D721Med (cell line): Measurements from ENCODE around the gene R3HCC1L.

Experiments
- DNase-seq: peaks from one replicate; pipeline ENCODE4 v3.0.0; 2011; ENCODE audit warnings: low spot score; ENCODE audit not compliant: insufficient read length
- FAIRE-seq: peaks from 2 replicates; lab custom pipeline; 2011; peaks lifted over from hg19 to GRCh38; lab: Jason Lieb, UNC
- TF ChIP-seq, protein P1 (sequence below): IDR thresholded peaks from 2 replicates; pipeline ENCODE4 v1.5.1; 2012; ENCODE audit warnings: mild to moderate bottlenecking, control low read depth; ENCODE audit not compliant: insufficient read depth; ENCODE audit errors: missing control alignments

R3HCC1L gene

DNA sequence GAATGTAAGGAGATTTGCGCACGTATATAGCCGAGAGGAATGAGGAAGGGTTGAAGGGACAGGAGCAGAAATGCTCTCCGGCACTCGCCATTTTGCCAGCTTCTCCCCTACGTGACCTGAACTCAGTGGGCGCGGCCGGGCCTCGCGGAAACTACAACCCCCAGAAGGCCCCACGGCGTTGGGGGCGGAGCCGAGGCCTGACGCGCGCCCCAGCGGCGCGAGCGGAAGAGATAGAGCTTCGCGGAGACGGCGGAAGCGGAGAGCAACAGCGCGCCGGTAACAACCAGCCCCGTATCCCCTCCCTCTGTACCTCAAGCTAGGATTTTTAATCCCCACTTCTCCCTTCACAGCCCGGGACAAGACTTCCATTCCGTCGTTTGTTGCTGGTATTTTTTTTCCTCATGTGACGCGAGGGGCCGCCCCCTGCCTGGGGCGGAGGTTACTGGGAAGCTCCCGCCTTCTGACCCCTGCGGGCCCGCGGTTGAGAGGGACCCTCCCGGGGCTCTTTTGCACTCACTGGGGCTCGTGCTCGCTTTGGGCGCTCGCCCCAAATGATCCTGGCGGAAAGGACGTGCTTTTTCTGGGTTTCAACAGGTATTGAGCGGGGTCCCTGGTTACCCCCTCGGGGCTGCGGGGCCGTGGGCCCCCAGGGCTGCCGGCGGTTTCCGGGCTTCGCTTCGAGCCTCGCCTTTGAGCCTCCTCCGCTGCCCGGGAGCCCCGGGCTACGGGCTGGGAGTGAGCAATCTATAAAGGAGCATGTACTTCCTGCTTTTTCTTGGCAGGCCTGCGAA lies at the start of gene R3HCC1L:
TSS of gene R3HCC1L (plus strand) at position 227 of the 791 bp plus-strand sequence. CDS start 73,458 bp downstream, outside the sequence.
- DNase-seq, result peak; percentile 35
- no peak for FAIRE-seq
- TF ChIP-seq, protein P1, sequence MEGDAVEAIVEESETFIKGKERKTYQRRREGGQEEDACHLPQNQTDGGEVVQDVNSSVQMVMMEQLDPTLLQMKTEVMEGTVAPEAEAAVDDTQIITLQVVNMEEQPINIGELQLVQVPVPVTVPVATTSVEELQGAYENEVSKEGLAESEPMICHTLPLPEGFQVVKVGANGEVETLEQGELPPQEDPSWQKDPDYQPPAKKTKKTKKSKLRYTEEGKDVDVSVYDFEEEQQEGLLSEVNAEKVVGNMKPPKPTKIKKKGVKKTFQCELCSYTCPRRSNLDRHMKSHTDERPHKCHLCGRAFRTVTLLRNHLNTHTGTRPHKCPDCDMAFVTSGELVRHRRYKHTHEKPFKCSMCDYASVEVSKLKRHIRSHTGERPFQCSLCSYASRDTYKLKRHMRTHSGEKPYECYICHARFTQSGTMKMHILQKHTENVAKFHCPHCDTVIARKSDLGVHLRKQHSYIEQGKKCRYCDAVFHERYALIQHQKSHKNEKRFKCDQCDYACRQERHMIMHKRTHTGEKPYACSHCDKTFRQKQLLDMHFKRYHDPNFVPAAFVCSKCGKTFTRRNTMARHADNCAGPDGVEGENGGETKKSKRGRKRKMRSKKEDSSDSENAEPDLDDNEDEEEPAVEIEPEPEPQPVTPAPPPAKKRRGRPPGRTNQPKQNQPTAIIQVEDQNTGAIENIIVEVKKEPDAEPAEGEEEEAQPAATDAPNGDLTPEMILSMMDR, result no peak

DNA sequence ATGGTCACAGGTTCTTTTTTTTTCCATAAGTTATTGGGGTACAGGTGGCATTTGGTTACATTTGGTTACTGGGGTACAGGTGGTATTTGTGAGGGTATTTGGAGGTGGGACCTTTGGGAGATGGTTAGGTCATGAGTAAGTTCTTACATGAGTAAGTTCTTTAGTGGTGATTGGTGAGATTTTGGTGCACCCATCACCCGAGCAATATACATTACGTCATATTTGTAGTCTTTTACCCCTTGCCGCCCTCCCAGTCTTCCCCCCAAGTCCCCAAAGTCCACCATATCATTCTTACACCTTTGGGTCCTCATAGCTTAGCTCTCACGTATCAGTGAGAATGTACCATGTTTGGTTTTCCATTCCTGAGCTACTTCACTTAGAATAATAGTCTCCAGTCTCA lies 49.2 kb upstream of the R3HCC1L start:
- DNase-seq (no peak), FAIRE-seq (no peak)
- TF ChIP-seq, protein P1, result no peak

DNA sequence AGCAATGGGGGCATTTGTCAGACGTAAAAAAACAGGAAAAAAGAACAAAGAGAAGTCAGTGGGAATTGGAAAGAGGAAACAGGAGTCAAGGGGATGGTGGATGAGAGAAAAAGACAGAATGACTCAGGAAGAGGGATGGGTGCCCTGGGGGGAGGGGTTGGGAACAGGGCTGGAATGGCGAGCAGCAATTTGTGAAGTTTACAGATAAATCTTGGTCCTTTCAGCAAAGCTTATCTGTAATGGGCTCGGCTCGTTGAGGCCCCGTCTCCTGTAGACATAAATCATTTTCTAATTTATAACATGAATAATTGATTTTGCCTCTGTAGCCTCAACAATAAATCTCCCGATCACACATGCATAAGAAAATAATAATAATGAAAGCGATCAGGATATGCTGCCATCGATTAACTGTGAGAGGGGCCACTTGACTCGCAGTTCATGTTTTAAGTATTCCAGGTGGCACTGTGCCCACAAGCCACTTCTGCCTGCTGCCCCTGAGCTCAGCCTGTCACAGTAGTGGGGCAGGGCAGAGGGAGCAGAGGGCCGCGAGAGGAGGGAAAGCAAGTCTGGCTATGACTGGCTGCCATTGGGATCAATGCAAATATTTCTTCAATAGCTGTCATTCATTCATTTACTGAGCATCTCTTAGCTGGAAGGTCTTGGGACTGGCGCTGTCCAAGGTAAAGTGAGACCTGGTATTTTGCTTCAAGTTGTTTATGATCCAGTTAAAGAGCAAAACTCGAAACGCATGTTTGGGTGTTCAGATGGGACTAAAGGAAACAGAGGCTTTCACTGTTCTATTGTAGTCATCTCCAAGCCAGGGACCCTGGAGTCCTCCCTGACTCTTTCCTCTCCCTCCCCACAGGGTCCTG lies 47.4 kb upstream of the R3HCC1L start:
- TF ChIP-seq, protein P1, result no peak
- FAIRE-seq, result no peak
- no peak for DNase-seq

DNA sequence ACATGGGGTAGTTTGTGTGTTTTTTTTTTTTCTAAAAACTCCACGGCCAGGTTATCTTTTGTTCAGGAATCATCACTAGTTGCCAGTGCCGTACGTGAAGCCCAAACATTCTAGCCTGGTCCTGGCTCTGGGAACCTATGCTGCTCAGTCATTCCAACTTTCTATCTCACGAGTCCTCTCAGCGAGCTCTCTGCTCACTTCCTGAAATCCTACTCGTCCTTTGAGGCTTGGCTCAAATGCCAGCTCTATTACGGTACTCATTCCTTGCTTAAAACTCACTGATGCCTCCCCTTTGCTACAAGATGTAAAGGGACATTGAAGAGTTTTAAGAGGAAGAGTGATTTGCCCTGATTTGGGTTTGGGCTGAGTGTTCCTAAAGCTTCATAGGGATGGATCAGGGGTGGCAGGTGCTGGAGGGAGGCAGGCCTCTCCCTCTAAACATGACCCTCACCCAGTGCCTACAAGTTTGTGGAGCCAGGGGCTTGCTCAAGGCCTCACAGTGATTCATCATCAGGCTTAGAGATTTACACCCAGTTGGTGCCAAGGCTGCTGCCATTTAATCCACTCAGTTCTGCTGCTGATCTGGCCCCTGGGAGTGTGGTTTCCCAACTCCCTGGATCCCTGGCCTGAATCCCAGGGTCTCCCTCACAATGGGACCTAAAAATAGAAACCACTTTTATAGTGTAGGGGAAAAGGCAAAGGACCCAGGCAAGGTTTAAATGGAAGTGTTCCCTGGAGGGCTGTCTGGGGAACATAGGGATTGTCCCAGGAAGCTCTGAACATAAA lies 46.1 kb upstream of the R3HCC1L start:
- TF ChIP-seq, protein P1, result no peak
- DNase-seq (no peak), FAIRE-seq (no peak)

DNA sequence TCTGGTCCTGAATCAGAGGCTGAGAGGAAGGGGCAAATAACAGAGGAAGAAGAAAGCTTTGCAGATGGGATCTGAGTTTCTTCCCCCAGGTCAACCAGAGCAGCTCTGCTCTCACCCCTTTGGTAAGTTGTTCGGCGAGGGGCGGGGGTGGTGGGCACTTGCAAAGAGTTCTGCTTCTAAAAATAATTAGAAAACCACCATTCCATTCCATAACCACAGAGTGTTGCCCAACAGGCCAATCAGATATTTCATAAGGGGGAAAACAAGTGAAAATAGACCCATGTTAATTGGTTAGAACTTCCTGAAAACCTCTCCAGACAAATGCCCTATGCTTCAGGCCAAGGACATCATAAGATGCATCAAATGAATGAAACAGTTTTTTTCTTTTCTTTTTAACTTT lies 43.6 kb upstream of the R3HCC1L start:
- DNase-seq, result no peak
- no peak for FAIRE-seq
- TF ChIP-seq, protein P1, result no peak

DNA sequence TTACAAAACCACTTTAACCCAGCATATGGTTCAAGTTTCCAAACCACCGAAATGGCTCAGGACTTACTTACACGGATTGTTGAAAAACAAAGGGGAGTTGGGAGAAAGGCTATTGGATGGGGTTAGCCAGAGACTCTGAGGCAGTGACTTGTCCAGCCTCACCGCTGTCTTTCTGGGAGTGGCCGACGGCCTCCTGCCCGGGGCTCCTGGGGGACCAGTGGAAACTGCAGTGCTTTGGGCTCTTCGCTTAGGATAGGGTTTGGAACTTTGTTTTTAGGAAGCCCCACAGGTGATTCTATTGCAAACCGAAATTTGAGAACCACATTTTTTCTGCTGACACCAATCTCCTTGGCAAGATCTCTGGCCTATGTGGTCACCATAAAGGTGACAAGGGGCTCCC lies 38.1 kb upstream of the R3HCC1L start:
- DNase-seq, result no peak
- no peak for FAIRE-seq
- TF ChIP-seq, protein P1, result no peak
